H9 (cell line): ENCODE measurements around the gene NPLOC4. TPM values are rescaled to one million over a fixed set of nuclear protein-coding genes. Genes with fewer than 3 reads are reported as not detected.
A peak's percentile ranks its signal among the peaks of the same experiment; 100 is the strongest.

Experiments
- DNase-seq: peaks from one replicate; pipeline ENCODE4 v3.0.0-alpha.2; 2017
- H2AFZ ChIP-seq: one replicate; pipeline ENCODE4 v1.6.1; 2013; ENCODE audit warnings: mild to moderate bottlenecking, low read length, control low read depth, moderate library complexity
- H2AK5ac ChIP-seq: 2 replicates; pipeline ENCODE4 v1.6.1; 2013; ENCODE audit warnings: low read length, control low read depth, mixed read lengths; ENCODE audit not compliant: insufficient read length
- H2BK120ac ChIP-seq: one replicate; pipeline ENCODE4 v1.6.1; 2013; ENCODE audit warnings: low read depth, mild to moderate bottlenecking, low read length, control low read depth, inconsistent platforms; ENCODE audit not compliant: poor library complexity, severe bottlenecking
- H2BK12ac ChIP-seq: 2 replicates; pipeline ENCODE4 v1.6.1; 2013; ENCODE audit warnings: low read length, control low read depth, mixed read lengths, low read depth; ENCODE audit not compliant: insufficient read length
- H2BK15ac ChIP-seq: 2 replicates; pipeline ENCODE4 v1.6.1; 2013; ENCODE audit warnings: low read depth, low read length, control low read depth
- H2BK20ac ChIP-seq: one replicate; pipeline ENCODE4 v1.6.1; 2013; ENCODE audit warnings: low read depth, mild to moderate bottlenecking, low read length, control low read depth, inconsistent platforms; ENCODE audit not compliant: poor library complexity, severe bottlenecking
- H2BK5ac ChIP-seq: 2 replicates; pipeline ENCODE4 v1.6.1; 2013; ENCODE audit warnings: low read length, control low read depth, mixed read lengths; ENCODE audit not compliant: insufficient read length
- H3K14ac ChIP-seq: 2 replicates; pipeline ENCODE4 v1.6.1; 2013; ENCODE audit warnings: low read length, control low read depth; ENCODE audit not compliant: insufficient read depth
- H3K18ac ChIP-seq: 2 replicates; pipeline ENCODE4 v1.6.1; 2013; ENCODE audit warnings: low read depth, mild to moderate bottlenecking, mixed read lengths, low read length, control low read depth; ENCODE audit not compliant: insufficient read length
- H3K23ac ChIP-seq: 2 replicates; pipeline ENCODE4 v1.6.1; 2013; ENCODE audit warnings: low read length, control low read depth, mixed read lengths, low read depth; ENCODE audit not compliant: insufficient read length
- H3K23me2 ChIP-seq: 2 replicates; pipeline ENCODE4 v1.6.1; 2013; ENCODE audit warnings: low read depth, mild to moderate bottlenecking, mixed read lengths, low read length, control low read depth; ENCODE audit not compliant: insufficient read length, poor library complexity, severe bottlenecking
- H3K27ac ChIP-seq: 2 replicates; pipeline ENCODE4 v1.5.1; 2013; ENCODE audit warnings: low read length, control low read depth, mixed read lengths, low read depth; ENCODE audit not compliant: insufficient read length
- H3K27me3 ChIP-seq: 2 replicates; pipeline ENCODE4 v1.6.1; 2013; ENCODE audit warnings: low read length, control low read depth, inconsistent platforms; ENCODE audit not compliant: insufficient read depth
- H3K4ac ChIP-seq: 2 replicates; pipeline ENCODE4 v1.6.1; 2013; ENCODE audit warnings: low read depth, mild to moderate bottlenecking, control low read depth, inconsistent platforms, low read length, moderate library complexity
- H3K4me1 ChIP-seq: 2 replicates; pipeline ENCODE4 v1.6.1; 2013; ENCODE audit warnings: low read length, control low read depth, inconsistent platforms; ENCODE audit not compliant: insufficient read depth
- H3K4me2 ChIP-seq: 2 replicates; pipeline ENCODE4 v1.6.1; 2013; ENCODE audit warnings: low read length, control low read depth, mixed read lengths; ENCODE audit not compliant: insufficient read length, insufficient read depth
- H3K56ac ChIP-seq: 2 replicates; pipeline ENCODE4 v1.6.1; 2013; ENCODE audit warnings: low read depth, mild to moderate bottlenecking, mixed read lengths, low read length, control low read depth; ENCODE audit not compliant: insufficient read length
- H3K79me1 ChIP-seq: 2 replicates; pipeline ENCODE4 v1.6.1; 2013; ENCODE audit warnings: low read depth, mild to moderate bottlenecking, moderate library complexity, low read length, control low read depth, inconsistent platforms; ENCODE audit not compliant: insufficient read depth, poor library complexity, severe bottlenecking
- H3K79me2 ChIP-seq: 2 replicates; pipeline ENCODE4 v1.6.1; 2013; ENCODE audit warnings: low read length, control low read depth, inconsistent platforms; ENCODE audit not compliant: insufficient read depth
- H3K9ac ChIP-seq: 2 replicates; pipeline ENCODE4 v1.6.1; 2013; ENCODE audit warnings: low read length, control low read depth, mixed read lengths; ENCODE audit not compliant: insufficient read length; ENCODE audit errors: extremely low read depth
- H3K9me3 ChIP-seq: one replicate; pipeline ENCODE4 v1.6.1; 2013; ENCODE audit warnings: low read depth, low read length, inconsistent platforms; ENCODE audit not compliant: control insufficient read depth
- H3T11ph ChIP-seq: one replicate; pipeline ENCODE4 v1.6.1; 2013; ENCODE audit warnings: mild to moderate bottlenecking, low read length, control low read depth, inconsistent platforms
- H4K20me1 ChIP-seq: one replicate; pipeline ENCODE4 v1.6.1; 2013; ENCODE audit not compliant: control insufficient read depth, insufficient read length, insufficient read depth
- H4K5ac ChIP-seq: 2 replicates; pipeline ENCODE4 v1.6.1; 2013; ENCODE audit warnings: low read depth, mild to moderate bottlenecking, mixed read lengths, low read length, control low read depth; ENCODE audit not compliant: insufficient read length
- H4K8ac ChIP-seq: replicated peaks from 2 replicates; pipeline ENCODE4 v1.6.1; 2013; ENCODE audit warnings: low read length, control low read depth, mixed read lengths, low read depth; ENCODE audit not compliant: insufficient read length
- H4K91ac ChIP-seq: 2 replicates; pipeline ENCODE4 v1.6.1; 2013; ENCODE audit warnings: low read depth, mild to moderate bottlenecking, moderate library complexity, mixed read lengths, low read length, control low read depth; ENCODE audit not compliant: insufficient read length
- H3K27ac Mint-ChIP-seq, 3 experiments: 2 replicates in 2 of 3; 3 replicates in 1 of 3; pipeline ENCODE4 v1.8.0; 2020 to 2021; ENCODE audit warnings: mixed read lengths in 3 of 3, mild to moderate bottlenecking in 1 of 3, moderate library complexity in 1 of 3
- H3K27me3 Mint-ChIP-seq: 2 replicates; pipeline ENCODE4 v1.8.0; 2021; ENCODE audit warnings: low read depth, mild to moderate bottlenecking, moderate library complexity, mixed read lengths
- H3K36me3 Mint-ChIP-seq, 3 experiments: 2 replicates in 2 of 3; 3 replicates in 1 of 3; pipeline ENCODE4 v1.8.0; 2020 to 2021; ENCODE audit warnings: low read depth in 3 of 3, mixed read lengths in 3 of 3; ENCODE audit not compliant: insufficient read depth in 1 of 3
- H3K4me1 Mint-ChIP-seq, 2 experiments: 2 replicates each; pipeline ENCODE4 v1.8.0; 2020; ENCODE audit warnings: mixed read lengths in 2 of 2
- H3K4me3 Mint-ChIP-seq, 2 experiments: 2 replicates in 1 of 2; 3 replicates in 1 of 2; pipeline ENCODE4 v1.8.0; 2020 to 2021; ENCODE audit warnings: mild to moderate bottlenecking in 2 of 2, mixed read lengths in 2 of 2, moderate library complexity in 1 of 2
- H3K9me3 Mint-ChIP-seq, 2 experiments: 2 replicates in 1 of 2; 3 replicates in 1 of 2; pipeline ENCODE4 v1.8.0; 2020; ENCODE audit warnings: mild to moderate bottlenecking in 2 of 2, mixed read lengths in 2 of 2, moderate library complexity in 1 of 2
- WGBS: extraction: QIAGEN DNeasy Blood & Tissue Kit; methylation state at CpG from one replicate; pipeline ENCODE4 v1.1.7; 2013; ENCODE audit warnings: missing lambda C conversion rate, low lambda C conversion rate, mixed read lengths; ENCODE audit not compliant: insufficient read length; ENCODE audit errors: extremely low coverage; 5-methylcytosine and 5-hydroxymethylcytosine counted together
- total RNA-seq: library from RNA; stranded (reverse); gene quantifications from 2 replicates; pipeline ENCODE4 v1.2.1, GENCODE V29; 2021
- TF ChIP-seq, protein P1 (sequence below): fragments of 200-600 bp; sonication (generic); conservative IDR thresholded peaks from 3 replicates; pipeline ENCODE4 v1.8.0; 2021; ENCODE audit warnings: antibody characterized with exemption, mild to moderate bottlenecking

The NPLOC4 gene
- total RNA-seq, 1 experiment from 2014 or later, result 103 TPM

DNA sequence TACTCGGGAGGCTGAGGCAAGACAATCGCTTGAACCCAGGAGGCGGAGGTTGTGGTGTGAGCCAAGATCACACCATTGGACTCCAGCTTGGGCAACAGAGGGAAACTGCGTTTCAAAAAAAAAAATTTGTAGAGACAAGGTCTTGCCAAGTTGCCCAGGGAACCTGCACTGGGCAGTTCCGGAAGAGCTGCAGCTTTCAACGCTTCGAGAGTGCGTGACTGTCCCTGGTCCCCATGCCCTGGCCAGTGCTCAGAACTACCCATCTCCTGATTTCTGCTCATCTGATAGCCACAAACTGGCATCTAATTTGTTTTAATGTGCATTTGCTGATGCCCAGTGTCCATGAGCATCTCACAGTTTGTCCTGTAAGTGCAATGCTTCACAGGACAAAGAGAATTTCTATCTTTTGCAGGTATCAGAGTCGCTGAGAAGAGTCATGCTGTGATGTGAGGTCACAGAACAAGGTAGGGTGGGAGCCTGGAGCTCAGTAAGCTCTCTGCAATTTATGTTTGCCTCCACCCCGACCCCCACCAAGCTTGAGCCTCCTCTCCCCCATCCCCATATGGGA lies 128.2 kb downstream of the NPLOC4 start:
- H3K4me1 ChIP-seq, result no peaks in the 10 kb centered on the region
- H3K27me3 ChIP-seq, result no peaks in the 10 kb centered on the region
- no peak overlapping the region for H2AFZ ChIP-seq
- H3K9ac ChIP-seq, result no peak overlapping the region
- H3K18ac ChIP-seq, result no peak overlapping the region
- H3K36me3 Mint-ChIP-seq, result peaks cover 38 to 45% (median 38%) of the 10 kb centered on the region in 3 experiments
- no peaks in the 10 kb centered on the region for H3K79me1 ChIP-seq
- no peak overlapping the region for H2BK120ac ChIP-seq
- H2BK5ac ChIP-seq, result no peak overlapping the region
- no peaks in the 10 kb centered on the region for H4K20me1 ChIP-seq
- H3K23me2 ChIP-seq, result peaks cover 25% of the 10 kb centered on the region
- no peak overlapping the region for H2BK20ac ChIP-seq
- peaks cover 17 to 26% of the 10 kb centered on the region in 2 experiments for H3K4me1 Mint-ChIP-seq
- peak; percentile 71 for DNase-seq
- no CpG with 5 or more reads among the region's 10 CpGs for WGBS
- no peak overlapping the region for H3K23ac ChIP-seq
- no peak overlapping the region for H3K27ac ChIP-seq
- H4K91ac ChIP-seq, result no peak overlapping the region
- no peak overlapping the region for H3K14ac ChIP-seq
- peak overlapping the region in 2 of 3 experiments; percentile 76 to 95; a peak in 4 of 7 replicates for H3K27ac Mint-ChIP-seq
- TF ChIP-seq, protein P1, sequence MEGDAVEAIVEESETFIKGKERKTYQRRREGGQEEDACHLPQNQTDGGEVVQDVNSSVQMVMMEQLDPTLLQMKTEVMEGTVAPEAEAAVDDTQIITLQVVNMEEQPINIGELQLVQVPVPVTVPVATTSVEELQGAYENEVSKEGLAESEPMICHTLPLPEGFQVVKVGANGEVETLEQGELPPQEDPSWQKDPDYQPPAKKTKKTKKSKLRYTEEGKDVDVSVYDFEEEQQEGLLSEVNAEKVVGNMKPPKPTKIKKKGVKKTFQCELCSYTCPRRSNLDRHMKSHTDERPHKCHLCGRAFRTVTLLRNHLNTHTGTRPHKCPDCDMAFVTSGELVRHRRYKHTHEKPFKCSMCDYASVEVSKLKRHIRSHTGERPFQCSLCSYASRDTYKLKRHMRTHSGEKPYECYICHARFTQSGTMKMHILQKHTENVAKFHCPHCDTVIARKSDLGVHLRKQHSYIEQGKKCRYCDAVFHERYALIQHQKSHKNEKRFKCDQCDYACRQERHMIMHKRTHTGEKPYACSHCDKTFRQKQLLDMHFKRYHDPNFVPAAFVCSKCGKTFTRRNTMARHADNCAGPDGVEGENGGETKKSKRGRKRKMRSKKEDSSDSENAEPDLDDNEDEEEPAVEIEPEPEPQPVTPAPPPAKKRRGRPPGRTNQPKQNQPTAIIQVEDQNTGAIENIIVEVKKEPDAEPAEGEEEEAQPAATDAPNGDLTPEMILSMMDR, result no peak
- no peak overlapping the region for H2AK5ac ChIP-seq
- H3K4me3 Mint-ChIP-seq, result peak overlapping the region; percentile 97 to 100
- H4K8ac ChIP-seq, result no peak overlapping the region
- peaks cover 19% of the 10 kb centered on the region; the same call in 1 of the 2 replicates for H3K79me2 ChIP-seq
- no peaks in the 10 kb centered on the region for H3K9me3 ChIP-seq
- H3K9me3 Mint-ChIP-seq, result peaks cover 7 to 22% of the 10 kb centered on the region in 2 experiments; a peak in 4 of 5 replicates
- no peak overlapping the region for H3K4ac ChIP-seq
- no peak overlapping the region for H2BK15ac ChIP-seq
- H3K27me3 Mint-ChIP-seq, result peaks cover 12% of the 10 kb centered on the region
- H3T11ph ChIP-seq, result no peak overlapping the region
- peak overlapping the region; percentile 97 for H3K4me2 ChIP-seq
- no peak overlapping the region for H4K5ac ChIP-seq
- no peak overlapping the region for H2BK12ac ChIP-seq
- H3K56ac ChIP-seq, result no peak overlapping the region

Other genes starting within 250 kb of the NPLOC4 start
- 1.7 and 3.1 TPM in 2 replicates for gene BAHCC1, start 241.7 kb downstream of the NPLOC4 start, total RNA-seq
- gene ACTG1, start 124.3 kb downstream of the NPLOC4 start, total RNA-seq, result 4,136 and 4,160 TPM in 2 replicates
- 1.0 and 1.6 TPM in 2 replicates for gene FSCN2, start 108.7 kb downstream of the NPLOC4 start, total RNA-seq
- 54.0 and 54.8 TPM in 2 replicates for gene FAAP100, start 84.8 kb downstream of the NPLOC4 start, total RNA-seq
- 1.2 and 1.4 TPM in 2 replicates for gene TSPAN10, start 84 bp upstream of the NPLOC4 start, total RNA-seq
- 5.7 TPM in 2 replicates for gene PDE6G, start 19.4 kb upstream of the NPLOC4 start, total RNA-seq
- 20.2 and 25.0 TPM in 2 replicates for gene OXLD1, start 29.5 kb upstream of the NPLOC4 start, total RNA-seq
- gene CCDC137, start 29.6 kb upstream of the NPLOC4 start, total RNA-seq, result 57.5 and 60.8 TPM in 2 replicates
- 55.4 and 58.6 TPM in 2 replicates for gene ARL16, start 46.7 kb upstream of the NPLOC4 start, total RNA-seq
- 99.3 and 106 TPM in 2 replicates for gene HGS, start 46.9 kb upstream of the NPLOC4 start, total RNA-seq
- 140 and 146 TPM in 2 replicates for gene MRPL12, start 66.3 kb upstream of the NPLOC4 start, total RNA-seq
- gene SLC25A10, start 75.2 kb upstream of the NPLOC4 start, total RNA-seq, result 28.1 and 30.9 TPM in 2 replicates
- gene GCGR, start 167.0 kb upstream of the NPLOC4 start, total RNA-seq, result 0.24 and 0.26 TPM in 2 replicates
- gene MCRIP1, start 196.2 kb upstream of the NPLOC4 start, total RNA-seq, result 117 and 118 TPM in 2 replicates
- gene PPP1R27, start 197.9 kb upstream of the NPLOC4 start, total RNA-seq, result 0.15 and 0.22 TPM in 2 replicates
- 364 and 366 TPM in 2 replicates for gene P4HB, start 223.4 kb upstream of the NPLOC4 start, total RNA-seq
- gene ARHGDIA, start 234.2 kb upstream of the NPLOC4 start, total RNA-seq, result 247 and 255 TPM in 2 replicates